ENCODE data around the gene PKN2. TPM values are rescaled to one million over a fixed set of nuclear protein-coding genes. Genes with fewer than 3 reads are reported as not detected.
A peak's percentile ranks its signal among the peaks of the same experiment; 100 is the strongest.

Gene PKN2
- total RNA-seq, 1 experiment from 2014 or later, result 74.1 TPM

DNA sequence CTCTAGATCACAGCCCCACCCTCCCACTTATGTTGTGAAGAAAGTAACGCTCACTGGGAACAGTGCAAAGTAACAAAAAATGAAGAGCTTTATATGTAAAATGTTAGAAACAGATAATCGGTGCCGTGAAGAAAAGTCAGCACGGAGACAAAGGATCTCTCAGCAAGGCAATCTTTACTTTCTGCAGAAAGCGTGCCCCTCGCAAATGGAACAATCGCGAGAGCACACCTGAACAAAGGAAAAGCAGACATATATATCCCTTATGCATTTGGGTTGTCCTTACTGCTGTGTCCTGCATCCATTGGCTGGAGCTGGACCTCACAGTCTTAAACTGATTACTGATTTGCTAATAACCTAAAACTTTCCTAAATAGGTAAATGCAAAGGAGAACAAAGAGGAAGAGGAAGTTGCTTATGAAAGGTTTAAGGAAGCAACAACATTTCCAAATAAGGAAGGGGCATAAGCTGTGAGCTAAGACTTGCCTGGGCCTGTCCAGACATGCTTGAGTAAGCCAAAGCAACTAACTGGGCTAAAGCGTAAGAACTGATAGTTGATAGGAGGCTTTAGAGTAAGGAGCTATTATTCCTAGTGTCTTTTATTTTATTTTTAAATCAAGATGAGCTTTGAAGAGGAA is 117.6 kb downstream of the PKN2 start:
- intact Hi-C loops (cut with micrococcal nuclease; ENCODE audit: unreplicated experiment), result loop anchor here (5.0 to 10.0 kb wide), 2 partner anchors 73 to 619 kb away; no protein-coding TSS in a partner anchor
- in situ Hi-C loops (cut with HindIII; ENCODE audit: low pct_unique_long_range_greater_than_20kb, low sequenced_read_pairs), result no loop called here
- CTCF ChIA-PET, result interaction anchor here (0.8 kb wide), 1 partner anchor 63 kb away, joined by 6 read pairs; no protein-coding TSS in a partner anchor

DNA sequence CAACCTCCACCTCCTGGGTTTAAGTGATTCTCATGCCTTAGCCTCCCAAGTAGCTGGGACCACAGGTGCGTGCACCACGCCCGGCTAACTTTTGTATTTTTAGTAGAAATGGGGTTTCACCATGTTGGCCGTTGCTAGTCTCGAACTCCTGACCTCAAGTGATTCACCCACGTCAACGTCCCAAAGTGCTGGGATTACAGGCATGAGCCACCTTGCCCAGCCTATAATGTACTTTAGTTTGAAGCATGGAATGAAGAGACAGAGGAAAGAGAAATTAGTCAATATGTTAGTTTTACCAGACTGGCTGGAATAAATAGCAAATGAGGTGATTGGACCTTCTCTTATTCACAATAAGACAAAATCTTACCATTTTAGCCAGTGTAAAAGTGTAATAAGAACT is 118.3 kb downstream of the PKN2 start:
- ChIA-PET CTCF (interaction anchor here (0.8 kb wide), 1 partner anchor 62 kb away, joined by 6 read pairs; no protein-coding TSS in a partner anchor), POLR2A (no interaction called here)
- Histone ChIP-seq H3K9me3 (ENCODE audit: control insufficient read depth, insufficient read depth, low read depth, low read length) (no peaks in the 10 kb centered on the region), H3K4me1 (ENCODE audit: control insufficient read depth, insufficient read depth, low read length) (no peaks in the 10 kb centered on the region), H3K27ac (ENCODE audit: low read length) (no peak overlapping the region), H3K4me3 (ENCODE audit: low read depth in 2 of 2, low read length in 2 of 2) (no peak overlapping the region), H3K36me3 (ENCODE audit: control insufficient read depth, insufficient read depth, low read length) (peaks cover 17% of the 10 kb centered on the region; the same call in 1 of the 2 replicates), H3K27me3 (ENCODE audit: control insufficient read depth, insufficient read depth, low read length) (no peaks in the 10 kb centered on the region)
- intact Hi-C loops (cut with micrococcal nuclease; ENCODE audit: unreplicated experiment), result loop anchor here (5.0 to 10.0 kb wide), 2 partner anchors 72 to 620 kb away; no protein-coding TSS in a partner anchor
- BruUV-seq (replicated peaks), result no TSS peak
- no peak for ATAC-seq
- in situ Hi-C loops (cut with HindIII; ENCODE audit: low pct_unique_long_range_greater_than_20kb, low sequenced_read_pairs), result no loop called here
- no peak for DNase-seq (ENCODE audit: low read depth, low spot score)
- TF ChIP-seq, protein P1, sequence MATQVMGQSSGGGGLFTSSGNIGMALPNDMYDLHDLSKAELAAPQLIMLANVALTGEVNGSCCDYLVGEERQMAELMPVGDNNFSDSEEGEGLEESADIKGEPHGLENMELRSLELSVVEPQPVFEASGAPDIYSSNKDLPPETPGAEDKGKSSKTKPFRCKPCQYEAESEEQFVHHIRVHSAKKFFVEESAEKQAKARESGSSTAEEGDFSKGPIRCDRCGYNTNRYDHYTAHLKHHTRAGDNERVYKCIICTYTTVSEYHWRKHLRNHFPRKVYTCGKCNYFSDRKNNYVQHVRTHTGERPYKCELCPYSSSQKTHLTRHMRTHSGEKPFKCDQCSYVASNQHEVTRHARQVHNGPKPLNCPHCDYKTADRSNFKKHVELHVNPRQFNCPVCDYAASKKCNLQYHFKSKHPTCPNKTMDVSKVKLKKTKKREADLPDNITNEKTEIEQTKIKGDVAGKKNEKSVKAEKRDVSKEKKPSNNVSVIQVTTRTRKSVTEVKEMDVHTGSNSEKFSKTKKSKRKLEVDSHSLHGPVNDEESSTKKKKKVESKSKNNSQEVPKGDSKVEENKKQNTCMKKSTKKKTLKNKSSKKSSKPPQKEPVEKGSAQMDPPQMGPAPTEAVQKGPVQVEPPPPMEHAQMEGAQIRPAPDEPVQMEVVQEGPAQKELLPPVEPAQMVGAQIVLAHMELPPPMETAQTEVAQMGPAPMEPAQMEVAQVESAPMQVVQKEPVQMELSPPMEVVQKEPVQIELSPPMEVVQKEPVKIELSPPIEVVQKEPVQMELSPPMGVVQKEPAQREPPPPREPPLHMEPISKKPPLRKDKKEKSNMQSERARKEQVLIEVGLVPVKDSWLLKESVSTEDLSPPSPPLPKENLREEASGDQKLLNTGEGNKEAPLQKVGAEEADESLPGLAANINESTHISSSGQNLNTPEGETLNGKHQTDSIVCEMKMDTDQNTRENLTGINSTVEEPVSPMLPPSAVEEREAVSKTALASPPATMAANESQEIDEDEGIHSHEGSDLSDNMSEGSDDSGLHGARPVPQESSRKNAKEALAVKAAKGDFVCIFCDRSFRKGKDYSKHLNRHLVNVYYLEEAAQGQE (IDR thresholded peaks at IDR 0.05; ENCODE audit: insufficient read depth in 1 of 2, low read depth in 2 of 2, low read length in 1 of 2), result no peak
- TF ChIP-seq POLR2AphosphoS5 (IDR thresholded peaks at IDR 0.05; ENCODE audit: low read depth, low read length) (no peak), TCF7L2 (IDR thresholded peaks at IDR 0.05; ENCODE audit: low read depth, low read length) (no peak)

More for the DNA sequence above, 117.6 kb downstream of the PKN2 start:
- Histone ChIP-seq H3K27ac (ENCODE audit: low read length) (no peak overlapping the region), H3K4me1 (ENCODE audit: control insufficient read depth, insufficient read depth, low read length) (no peaks in the 10 kb centered on the region), H3K36me3 (ENCODE audit: control insufficient read depth, insufficient read depth, low read length) (peaks cover 12% of the 10 kb centered on the region; the same call in 1 of the 2 replicates), H3K9me3 (ENCODE audit: control insufficient read depth, insufficient read depth, low read depth, low read length) (no peaks in the 10 kb centered on the region), H3K27me3 (ENCODE audit: control insufficient read depth, insufficient read depth, low read length) (no peaks in the 10 kb centered on the region), H3K4me3 (ENCODE audit: low read depth in 2 of 2, low read length in 2 of 2) (no peak overlapping the region)
- BruUV-seq (replicated peaks), result TSS peak; percentile 26
- DNase-seq (ENCODE audit: low read depth, low spot score), result no peak
- POLR2A ChIA-PET, result interaction anchor here (0.7 kb wide), 1 partner anchor 12 kb away, joined by 3 read pairs; no protein-coding TSS in a partner anchor
- TF ChIP-seq POLR2AphosphoS5 (IDR thresholded peaks at IDR 0.05; ENCODE audit: low read depth, low read length) (no peak), TCF7L2 (IDR thresholded peaks at IDR 0.05; ENCODE audit: low read depth, low read length) (no peak), SIN3A (IDR thresholded peaks at IDR 0.05; ENCODE audit: borderline replicate concordance, insufficient read depth, low read depth, low read length) (no peak)
- TF ChIP-seq, protein P1 (IDR thresholded peaks at IDR 0.05; ENCODE audit: insufficient read depth in 1 of 2, low read depth in 2 of 2, low read length in 1 of 2), result no peak
- TF ChIP-seq, protein P2, sequence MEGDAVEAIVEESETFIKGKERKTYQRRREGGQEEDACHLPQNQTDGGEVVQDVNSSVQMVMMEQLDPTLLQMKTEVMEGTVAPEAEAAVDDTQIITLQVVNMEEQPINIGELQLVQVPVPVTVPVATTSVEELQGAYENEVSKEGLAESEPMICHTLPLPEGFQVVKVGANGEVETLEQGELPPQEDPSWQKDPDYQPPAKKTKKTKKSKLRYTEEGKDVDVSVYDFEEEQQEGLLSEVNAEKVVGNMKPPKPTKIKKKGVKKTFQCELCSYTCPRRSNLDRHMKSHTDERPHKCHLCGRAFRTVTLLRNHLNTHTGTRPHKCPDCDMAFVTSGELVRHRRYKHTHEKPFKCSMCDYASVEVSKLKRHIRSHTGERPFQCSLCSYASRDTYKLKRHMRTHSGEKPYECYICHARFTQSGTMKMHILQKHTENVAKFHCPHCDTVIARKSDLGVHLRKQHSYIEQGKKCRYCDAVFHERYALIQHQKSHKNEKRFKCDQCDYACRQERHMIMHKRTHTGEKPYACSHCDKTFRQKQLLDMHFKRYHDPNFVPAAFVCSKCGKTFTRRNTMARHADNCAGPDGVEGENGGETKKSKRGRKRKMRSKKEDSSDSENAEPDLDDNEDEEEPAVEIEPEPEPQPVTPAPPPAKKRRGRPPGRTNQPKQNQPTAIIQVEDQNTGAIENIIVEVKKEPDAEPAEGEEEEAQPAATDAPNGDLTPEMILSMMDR (IDR thresholded peaks at IDR 0.05), result no peak
- no peak for ATAC-seq
